HCT116 (cell line): Measurements from ENCODE around the gene MSH3. TPM values are rescaled to one million over a fixed set of nuclear protein-coding genes. Genes with fewer than 3 reads are reported as not detected.

Experiments used
- ATAC-seq: fragments of 200-7000 bp; cut with Tn5 transposase; 2 replicates; pipeline ENCODE4 v1.9.1; 2020; ENCODE audit warnings: mild to moderate bottlenecking, moderate library complexity
- BruUV-seq: library from RNA; stranded (reverse); fragments of 400-500 nt; replicated peaks from 2 replicates; lab custom pipeline; 2021; lab: Mats Ljungman, UMichigan
- CTCF ChIA-PET: fragments of 300-600 bp; sonication (Branson Sonifier 250); formaldehyde crosslinking; loops from one replicate; lab custom pipeline; 2021; ENCODE audit warnings: antibody characterized with exemption; lab: Charles Lee
- POLR2A ChIA-PET: fragments of 300-600, 350-600 bp; sonication (Branson Sonifier 250); formaldehyde crosslinking; loops from one replicate; lab custom pipeline; 2021; ENCODE audit warnings: antibody characterized with exemption; lab: Charles Lee
- RAD21 ChIA-PET, 2 experiments: fragments of 300-600 bp; sonication (Branson Sonifier 250); formaldehyde crosslinking; loops; one replicate each; lab custom pipeline; 2023; ENCODE audit warnings: low total read pairs in 2 of 2; ENCODE audit not compliant: uncharacterized antibody in 2 of 2, unreplicated experiment in 2 of 2, low non-redundant PET in 1 of 2; lab: Charles Lee
- DNase-seq: peaks from one replicate; pipeline ENCODE4 v3.0.0-alpha.2; 2010; ENCODE audit warnings: low read depth, low spot score
- H2AFZ ChIP-seq: fragments of 200-600 bp; shearing (Covaris generic), sonication (generic); 2 replicates; pipeline ENCODE4 v1.6.1; 2017; ENCODE audit warnings: low read depth, mixed run types, mixed read lengths, antibody characterized with exemption, low read length; ENCODE audit not compliant: poor library complexity, severe bottlenecking
- H3K27ac ChIP-seq: 2 replicates; pipeline ENCODE4 v1.5.1; 2012; ENCODE audit warnings: low read depth, low read length
- H3K27me3 ChIP-seq: fragments of 200-600 bp; sonication (generic); 2 replicates; pipeline ENCODE4 v1.6.1; 2016; ENCODE audit warnings: mixed run types, low read length, mixed read lengths; ENCODE audit not compliant: insufficient read depth
- H3K36me3 ChIP-seq, 2 experiments: fragments of 200-500 bp in 1 of 2; fragments of 200-600 bp in 1 of 2; sonication (Bioruptor generic) in 1 of 2; sonication (generic) in 1 of 2; 2 replicates each; pipeline versions ENCODE4 v1.5.1 to v1.6.1; 2014 to 2016; ENCODE audit warnings: low read length in 2 of 2, inconsistent platforms in 1 of 2, mixed read lengths in 1 of 2, mixed run types in 1 of 2; ENCODE audit not compliant: insufficient read depth in 2 of 2, control insufficient read depth in 1 of 2
- H3K4me1 ChIP-seq, 2 experiments: fragments of 200-600 bp in 1 of 2; sonication (generic) in 1 of 2; 2 replicates each; pipeline versions ENCODE4 v1.5.1 to v1.6.1; 2012 to 2017; ENCODE audit warnings: low read length in 2 of 2, inconsistent platforms in 1 of 2, mild to moderate bottlenecking in 1 of 2, mixed read lengths in 1 of 2, mixed run types in 1 of 2, moderate library complexity in 1 of 2; ENCODE audit not compliant: insufficient read depth in 2 of 2, control insufficient read depth in 1 of 2
- H3K4me2 ChIP-seq: fragments of 200-600 bp; sonication (generic); 2 replicates; pipeline ENCODE4 v1.6.1; 2017; ENCODE audit warnings: mixed run types, low read length, mixed read lengths
- H3K4me3 ChIP-seq, 2 experiments: fragments of 200-600 bp in 1 of 2; sonication (generic) in 1 of 2; replicated peaks in 1 of 2; 2 replicates each; pipeline ENCODE4 v1.5.1; 2011 to 2016; ENCODE audit warnings: low read length in 2 of 2, control low read depth in 1 of 2, low read depth in 1 of 2, mild to moderate bottlenecking in 1 of 2, mixed read lengths in 1 of 2, mixed run types in 1 of 2
- H3K79me2 ChIP-seq: fragments of 200-600 bp; sonication (generic); 2 replicates; pipeline ENCODE4 v1.6.1; 2017; ENCODE audit warnings: mild to moderate bottlenecking, mixed run types, low read length, moderate library complexity, mixed read lengths; ENCODE audit not compliant: insufficient read depth
- H3K9ac ChIP-seq: fragments of 200-600 bp; sonication (generic); 2 replicates; pipeline ENCODE4 v1.6.1; 2016; ENCODE audit warnings: low read length, mixed read lengths
- H3K9me2 ChIP-seq: fragments of 200-600 bp; sonication (generic), shearing (Covaris generic); 2 replicates; pipeline ENCODE4 v1.6.1; 2017; ENCODE audit warnings: mixed run types, mild to moderate bottlenecking, moderate library complexity; ENCODE audit not compliant: insufficient read depth
- H3K9me3 ChIP-seq, 2 experiments: fragments of 200-500 bp in 1 of 2; fragments of 200-600 bp in 1 of 2; sonication (Bioruptor generic) in 1 of 2; sonication (generic) in 1 of 2; 2 replicates each; pipeline ENCODE4 v1.6.1; 2014 to 2017; ENCODE audit warnings: low read length in 2 of 2, mixed read lengths in 2 of 2, inconsistent platforms in 1 of 2, low read depth in 1 of 2, mild to moderate bottlenecking in 1 of 2, mixed run types in 1 of 2, moderate library complexity in 1 of 2; ENCODE audit not compliant: control insufficient read depth in 1 of 2, insufficient read depth in 1 of 2
- H4K20me1 ChIP-seq: fragments of 200-600 bp; sonication (generic), shearing (Covaris generic); 2 replicates; pipeline ENCODE4 v1.6.1; 2017; ENCODE audit warnings: mixed run types, mild to moderate bottlenecking, moderate library complexity; ENCODE audit not compliant: insufficient read depth
- EGR1 ChIP-seq: IDR thresholded peaks from 2 replicates; pipeline ENCODE4 v1.6.1; 2012; ENCODE audit warnings: low read depth
- EZH2phosphoT487 ChIP-seq: fragments of 200-600 bp; IDR thresholded peaks from 2 replicates; pipeline ENCODE4 v1.6.1; 2018; ENCODE audit warnings: antibody characterized with exemption, borderline replicate concordance
- POLR2A ChIP-seq: IDR thresholded peaks from 2 replicates; pipeline ENCODE4 v1.7.0; 2011; ENCODE audit warnings: borderline replicate concordance; ENCODE audit not compliant: insufficient read depth, insufficient read length; ENCODE audit errors: extremely low read depth
- RAD21 ChIP-seq: IDR thresholded peaks from 2 replicates; pipeline ENCODE4 v1.6.1; 2012; ENCODE audit warnings: low read depth, mild to moderate bottlenecking
- SP1 ChIP-seq: IDR thresholded peaks from 2 replicates; pipeline ENCODE4 v1.6.1; 2012; ENCODE audit warnings: low read depth
- TCF7L2 ChIP-seq: IDR thresholded peaks from 2 replicates; pipeline ENCODE4 v1.7.0; 2011; ENCODE audit warnings: borderline replicate concordance, inconsistent platforms; ENCODE audit not compliant: insufficient read depth, insufficient read length; ENCODE audit errors: extremely low read depth
- YY1 ChIP-seq: IDR thresholded peaks from 2 replicates; pipeline ENCODE4 v1.6.1; 2011; ENCODE audit warnings: low read length, low read depth, moderate library complexity, mild to moderate bottlenecking; ENCODE audit not compliant: insufficient replicate concordance; ENCODE audit errors: extremely low read depth
- intact Hi-C: fragments of 100-400 bp; cut with micrococcal nuclease; formaldehyde crosslinking; loops from 2 replicates; pipeline ENCODE4 v1.10.0; 2022
- total RNA-seq: library from RNA; stranded (reverse); gene quantifications from one replicate; pipeline ENCODE4 v1.2.1, GENCODE V29; 2021; ENCODE audit not compliant: unreplicated experiment
- TF ChIP-seq, protein P1 (sequence below): IDR thresholded peaks from 2 replicates; pipeline ENCODE4 v1.6.1; 2012
- TF ChIP-seq, protein P2 (sequence below): IDR thresholded peaks from 2 replicates; pipeline ENCODE4 v1.6.1; 2012
- TF ChIP-seq, protein P3 (sequence below): IDR thresholded peaks from 2 replicates; pipeline ENCODE4 v1.6.1; 2011; ENCODE audit warnings: mild to moderate bottlenecking, low read length, moderate library complexity; ENCODE audit not compliant: insufficient replicate concordance; ENCODE audit errors: extremely low read depth
- TF ChIP-seq, protein P4 (sequence below), 3 experiments: fragments of 200-600 bp in 1 of 3; sonication (generic) in 1 of 3; IDR thresholded peaks in 2 of 3; conservative IDR thresholded peaks in 1 of 3; 2 replicates each; pipeline ENCODE4 v1.5.1; 2012 to 2017; ENCODE audit warnings: low read depth in 2 of 3, low read length in 2 of 3, antibody characterized with exemption in 1 of 3, borderline replicate concordance in 1 of 3, control low read depth in 1 of 3, mild to moderate bottlenecking in 1 of 3, mixed read lengths in 1 of 3, mixed run types in 1 of 3, moderate library complexity in 1 of 3; ENCODE audit not compliant: insufficient read depth in 1 of 3

The MSH3 gene
- total RNA-seq, 1 experiment from 2014 or later, result 4.9 TPM

- TF ChIP-seq YY1 (no peak), POLR2A (no peak), RAD21 (no peak)
- TF ChIP-seq, protein P1, sequence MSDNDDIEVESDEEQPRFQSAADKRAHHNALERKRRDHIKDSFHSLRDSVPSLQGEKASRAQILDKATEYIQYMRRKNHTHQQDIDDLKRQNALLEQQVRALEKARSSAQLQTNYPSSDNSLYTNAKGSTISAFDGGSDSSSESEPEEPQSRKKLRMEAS, result no peak
- TF ChIP-seq, protein P2, sequence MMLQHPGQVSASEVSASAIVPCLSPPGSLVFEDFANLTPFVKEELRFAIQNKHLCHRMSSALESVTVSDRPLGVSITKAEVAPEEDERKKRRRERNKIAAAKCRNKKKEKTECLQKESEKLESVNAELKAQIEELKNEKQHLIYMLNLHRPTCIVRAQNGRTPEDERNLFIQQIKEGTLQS, result no peak
Observed at GRCh38 chr5:80688648-80689420, 34.4 kb downstream of the MSH3 start (continued).

DNA sequence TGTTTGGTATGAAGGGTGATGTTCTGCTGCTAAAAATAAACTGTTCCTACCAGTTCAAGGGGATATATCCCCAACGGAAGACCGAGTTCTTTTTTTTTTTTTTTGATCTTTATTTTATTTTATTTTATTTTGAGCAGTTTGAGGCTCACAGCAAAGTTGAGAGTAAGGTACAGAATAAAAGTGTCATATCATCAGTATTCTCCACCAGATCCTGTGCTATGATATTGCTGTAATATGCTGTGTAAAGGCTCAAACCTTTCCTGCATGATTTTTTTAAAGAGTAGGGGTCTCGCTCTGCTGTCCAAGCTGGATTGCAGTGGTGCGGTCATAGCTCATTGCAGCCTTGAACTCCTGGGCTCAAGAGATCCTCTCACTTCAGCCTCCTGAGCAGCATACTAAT lies 35.2 kb downstream of the MSH3 start:
- Histone ChIP-seq H3K27me3 (no peaks in the 10 kb centered on the region), H3K4me2 (no peak overlapping the region), H3K9me3 (no peaks in the 10 kb centered on the region), H2AFZ (no peak overlapping the region), H3K4me1 (no peaks in the 10 kb centered on the region), H3K36me3 (no peaks in the 10 kb centered on the region), H3K79me2 (peaks cover 4% of the 10 kb centered on the region; the same call in 1 of the 2 replicates), H3K27ac (no peak overlapping the region), H3K9me2 (no peaks in the 10 kb centered on the region), H3K4me3 (no peak overlapping the region), H3K9ac (no peak overlapping the region), H4K20me1 (no peaks in the 10 kb centered on the region)
- DNase-seq, result no peak
- POLR2A ChIA-PET, result no interaction called here
- RAD21 ChIA-PET, result no interaction called here
- intact Hi-C loops, result loop anchor here (2.0 kb wide), 1 partner anchor 609 kb away; no protein-coding TSS in a partner anchor
- TF ChIP-seq SP1 (no peak), TCF7L2 (no peak), EZH2phosphoT487 (no peak), EGR1 (no peak), YY1 (no peak), RAD21 (no peak)
- TF ChIP-seq, protein P3, sequence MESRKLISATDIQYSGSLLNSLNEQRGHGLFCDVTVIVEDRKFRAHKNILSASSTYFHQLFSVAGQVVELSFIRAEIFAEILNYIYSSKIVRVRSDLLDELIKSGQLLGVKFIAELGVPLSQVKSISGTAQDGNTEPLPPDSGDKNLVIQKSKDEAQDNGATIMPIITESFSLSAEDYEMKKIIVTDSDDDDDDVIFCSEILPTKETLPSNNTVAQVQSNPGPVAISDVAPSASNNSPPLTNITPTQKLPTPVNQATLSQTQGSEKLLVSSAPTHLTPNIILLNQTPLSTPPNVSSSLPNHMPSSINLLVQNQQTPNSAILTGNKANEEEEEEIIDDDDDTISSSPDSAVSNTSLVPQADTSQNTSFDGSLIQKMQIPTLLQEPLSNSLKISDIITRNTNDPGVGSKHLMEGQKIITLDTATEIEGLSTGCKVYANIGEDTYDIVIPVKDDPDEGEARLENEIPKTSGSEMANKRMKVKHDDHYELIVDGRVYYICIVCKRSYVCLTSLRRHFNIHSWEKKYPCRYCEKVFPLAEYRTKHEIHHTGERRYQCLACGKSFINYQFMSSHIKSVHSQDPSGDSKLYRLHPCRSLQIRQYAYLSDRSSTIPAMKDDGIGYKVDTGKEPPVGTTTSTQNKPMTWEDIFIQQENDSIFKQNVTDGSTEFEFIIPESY, result no peak
- TF ChIP-seq, protein P2, result no peak
- TF ChIP-seq, protein P4, sequence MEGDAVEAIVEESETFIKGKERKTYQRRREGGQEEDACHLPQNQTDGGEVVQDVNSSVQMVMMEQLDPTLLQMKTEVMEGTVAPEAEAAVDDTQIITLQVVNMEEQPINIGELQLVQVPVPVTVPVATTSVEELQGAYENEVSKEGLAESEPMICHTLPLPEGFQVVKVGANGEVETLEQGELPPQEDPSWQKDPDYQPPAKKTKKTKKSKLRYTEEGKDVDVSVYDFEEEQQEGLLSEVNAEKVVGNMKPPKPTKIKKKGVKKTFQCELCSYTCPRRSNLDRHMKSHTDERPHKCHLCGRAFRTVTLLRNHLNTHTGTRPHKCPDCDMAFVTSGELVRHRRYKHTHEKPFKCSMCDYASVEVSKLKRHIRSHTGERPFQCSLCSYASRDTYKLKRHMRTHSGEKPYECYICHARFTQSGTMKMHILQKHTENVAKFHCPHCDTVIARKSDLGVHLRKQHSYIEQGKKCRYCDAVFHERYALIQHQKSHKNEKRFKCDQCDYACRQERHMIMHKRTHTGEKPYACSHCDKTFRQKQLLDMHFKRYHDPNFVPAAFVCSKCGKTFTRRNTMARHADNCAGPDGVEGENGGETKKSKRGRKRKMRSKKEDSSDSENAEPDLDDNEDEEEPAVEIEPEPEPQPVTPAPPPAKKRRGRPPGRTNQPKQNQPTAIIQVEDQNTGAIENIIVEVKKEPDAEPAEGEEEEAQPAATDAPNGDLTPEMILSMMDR (IDR thresholded peaks at IDR 0.05 in 2 of 3, conservative IDR thresholded peaks at IDR 0.05 in 1 of 3; ENCODE audit: borderline replicate concordance in 1 of 3, insufficient read depth in 1 of 3, low read depth in 2 of 3, low read length in 2 of 3), result no peak
- CTCF ChIA-PET, result interaction anchor here (1.3 kb wide), 1 partner anchor 419 kb away, joined by 5 read pairs; no protein-coding TSS in a partner anchor
- no peak for ATAC-seq
- no TSS peak for BruUV-seq
